ENCODE measurements around the gene SERPINA3. TPM values are rescaled to one million over a fixed set of nuclear protein-coding genes. Genes with fewer than 3 reads are reported as not detected.
A peak's percentile ranks its signal among the peaks of the same experiment; 100 is the strongest.

SERPINA3 gene
- total RNA-seq, 2 donors from 2014 or later: 396 to 1,783 TPM

GRCh38 chr14:94654071-94654861 lies 42.1 kb downstream of the SERPINA3 start:
- Histone ChIP-seq H3K4me3 (no peak overlapping the region), H3K27ac (peak overlapping the region; percentile 58 to 77 (median 65)), H3K4me1 (peaks cover 16% of the 10 kb centered on the region), H3K9me3 (peaks cover 0 to 2% (median 0%) of the 10 kb centered on the region in 3 donors), H3K36me3 (replicated peaks in 1 of 2; ENCODE audit: insufficient read depth in 1 of 2, low read depth in 2 of 2) (no peaks in the 10 kb centered on the region), H3K27me3 (no peaks in the 10 kb centered on the region)
- WGBS, 2 donors: 47 to 61% methylated on average over 8 to 13 of the region's 13 CpGs
- ATAC-seq (peak; percentile 74), DNase-seq (peak; percentile 29 to 73 (median 62))
- TF ChIP-seq CTCF (IDR thresholded peaks at IDR 0.05) (no peak), POLR2A (IDR thresholded peaks at IDR 0.05) (no peak)
- intact Hi-C loops (cut with DNase I): no loop called here

- H3K36me3 ChIP-seq (replicated peaks in 1 of 2; ENCODE audit: insufficient read depth in 1 of 2, low read depth in 2 of 2): no peaks in the 10 kb centered on the region
- TF ChIP-seq CTCF (IDR thresholded peaks at IDR 0.05) (no peak), POLR2A (IDR thresholded peaks at IDR 0.05) (no peak)
- intact Hi-C loops (cut with DNase I): no loop called here
- no peak overlapping the region for H3K4me3 ChIP-seq
- WGBS, 2 donors: 57 to 64% methylated on average over 11 of the region's 11 CpGs
- DNase-seq: no peak
- no peaks in the 10 kb centered on the region for H3K9me3 ChIP-seq
- H3K27ac ChIP-seq: peak overlapping the region in 2 of 4 donors; percentile 71 to 77
- ATAC-seq: no peak
- H3K27me3 ChIP-seq: no peaks in the 10 kb centered on the region
- H3K4me1 ChIP-seq: peaks cover 16% of the 10 kb centered on the region
Observed at GRCh38 chr14:94655169-94655710, 43.0 kb downstream of the SERPINA3 start.

- intact Hi-C loops (cut with DNase I): no loop called here
- H3K36me3 ChIP-seq (replicated peaks in 1 of 2; ENCODE audit: insufficient read depth in 1 of 2, low read depth in 2 of 2): no peaks in the 10 kb centered on the region
- DNase-seq (no peak), ATAC-seq (no peak)
- H3K4me3 ChIP-seq: no peak overlapping the region
- H3K4me1 ChIP-seq: peaks cover 16% of the 10 kb centered on the region
- no peaks in the 10 kb centered on the region for H3K9me3 ChIP-seq
- no peaks in the 10 kb centered on the region for H3K27me3 ChIP-seq
- TF ChIP-seq POLR2A (IDR thresholded peaks at IDR 0.05) (no peak), CTCF (IDR thresholded peaks at IDR 0.05) (no peak)
- H3K27ac ChIP-seq: peak overlapping the region in 1 of 4 donors; percentile 77
- 95 to 97% methylated on average over 4 of the region's 4 CpGs for WGBS, 2 donors
Observed at GRCh38 chr14:94656043-94656442, 43.9 kb downstream of the SERPINA3 start.

GRCh38 chr14:94659256-94659655 lies 47.1 kb downstream of the SERPINA3 start:
- no peak overlapping the region for H3K27ac ChIP-seq
- 88 to 89% methylated on average over 1 of the region's 1 CpG for WGBS, 2 donors
- no peaks in the 10 kb centered on the region for H3K27me3 ChIP-seq
- H3K9me3 ChIP-seq: no peaks in the 10 kb centered on the region
- ATAC-seq: no peak
- intact Hi-C loops (cut with DNase I): no loop called here
- peaks cover 7% of the 10 kb centered on the region for H3K4me1 ChIP-seq
- no peaks in the 10 kb centered on the region for H3K36me3 ChIP-seq (replicated peaks in 1 of 2; ENCODE audit: insufficient read depth in 1 of 2, low read depth in 2 of 2)
- TF ChIP-seq CTCF (IDR thresholded peaks at IDR 0.05) (no peak), POLR2A (IDR thresholded peaks at IDR 0.05) (no peak)
- no peak overlapping the region for H3K4me3 ChIP-seq
- DNase-seq: no peak
